Endothelial cell of umbilical vein (primary cell): ENCODE measurements around the gene MAK. TPM values are rescaled to one million over a fixed set of nuclear protein-coding genes. Genes with fewer than 3 reads are reported as not detected.

Experiments
- BruUV-seq: library from RNA; stranded (reverse); fragments of 400-500 nt; replicated peaks from 2 replicates; lab custom pipeline; 2021; lab: Mats Ljungman, UMichigan
- CTCF ChIA-PET: fragments of 300-600, 350-600 bp; sonication (Branson Sonifier 250); formaldehyde crosslinking; loops from one replicate; lab custom pipeline; 2021; ENCODE audit warnings: antibody characterized with exemption, inconsistent platforms; lab: Charles Lee
- POLR2A ChIA-PET: fragments of 300-600, 350-600 bp; sonication (Branson Sonifier 250); formaldehyde crosslinking; loops from one replicate; lab custom pipeline; 2021; ENCODE audit warnings: antibody characterized with exemption, inconsistent platforms; lab: Charles Lee
- DNase-seq: peaks from one replicate; pipeline ENCODE4 v3.0.0-alpha.2; 2011; ENCODE audit warnings: low read depth, low spot score
- FAIRE-seq: peaks from 2 replicates; lab custom pipeline; 2011; peaks lifted over from hg19 to GRCh38; lab: Jason Lieb, UNC
- H2AFZ ChIP-seq: 2 replicates; pipeline ENCODE4 v1.6.0; 2012; ENCODE audit warnings: low read depth, low read length, control low read depth, inconsistent platforms
- H3K27ac ChIP-seq: 2 replicates; pipeline ENCODE4 v1.5.1; 2011; ENCODE audit warnings: low read depth, mild to moderate bottlenecking, control low read depth, low read length, moderate library complexity; ENCODE audit not compliant: insufficient read depth
- H3K27me3 ChIP-seq, 2 experiments: 2 replicates each; pipeline versions ENCODE4 v1.6.0 to v1.6.1; 2011; ENCODE audit warnings: low read length in 2 of 2, mixed read lengths in 1 of 2; ENCODE audit not compliant: control insufficient read depth in 2 of 2, insufficient read depth in 2 of 2
- H3K36me3 ChIP-seq, 2 experiments: 2 replicates in 1 of 2; 3 replicates in 1 of 2; pipeline ENCODE4 v1.5.1; 2011; ENCODE audit warnings: low read length in 2 of 2, mild to moderate bottlenecking in 1 of 2, moderate library complexity in 1 of 2; ENCODE audit not compliant: control insufficient read depth in 2 of 2, insufficient read depth in 2 of 2; ENCODE audit errors: extremely low read depth in 1 of 2
- H3K4me1 ChIP-seq: 3 replicates; pipeline ENCODE4 v1.5.1; 2011; ENCODE audit warnings: mild to moderate bottlenecking, low read length; ENCODE audit not compliant: control insufficient read depth, insufficient read depth; ENCODE audit errors: extremely low read depth
- H3K4me2 ChIP-seq: 2 replicates; pipeline ENCODE4 v1.6.1; 2011; ENCODE audit warnings: low read length, control low read depth, mixed read lengths; ENCODE audit not compliant: insufficient read depth
- H3K4me3 ChIP-seq, 3 experiments: fragments of 200-600 bp in 1 of 3; sonication (generic), shearing (Covaris generic) in 1 of 3; replicated peaks in 1 of 3; 2 replicates each; pipeline ENCODE4 v1.5.1; 2011 to 2016; ENCODE audit warnings: control low read depth in 3 of 3, low read length in 3 of 3, mild to moderate bottlenecking in 2 of 3, inconsistent platforms in 1 of 3, low read depth in 1 of 3, moderate library complexity in 1 of 3; ENCODE audit not compliant: insufficient read depth in 1 of 3
- H3K79me2 ChIP-seq: 2 replicates; pipeline ENCODE4 v1.6.0; 2012; ENCODE audit warnings: low read length, inconsistent platforms; ENCODE audit not compliant: control insufficient read depth, insufficient read depth
- H3K9ac ChIP-seq: replicated peaks from 2 replicates; pipeline ENCODE3; 2011; ENCODE audit warnings: low read length, control low read depth; ENCODE audit not compliant: insufficient read depth; ENCODE audit errors: extremely low read depth
- H3K9me1 ChIP-seq: replicated peaks from 3 replicates; pipeline ENCODE4 v1.6.0; 2011; ENCODE audit warnings: mild to moderate bottlenecking, low read length; ENCODE audit not compliant: control insufficient read depth, insufficient read depth; ENCODE audit errors: extremely low read depth
- H3K9me3 ChIP-seq: replicated peaks from 2 replicates; pipeline ENCODE4 v1.5.1; 2012; ENCODE audit warnings: low read length, inconsistent platforms; ENCODE audit not compliant: control insufficient read depth, insufficient read depth
- H4K20me1 ChIP-seq: replicated peaks from 2 replicates; pipeline ENCODE3; 2011; ENCODE audit warnings: mild to moderate bottlenecking, low read length; ENCODE audit not compliant: control insufficient read depth, insufficient read depth; ENCODE audit errors: extremely low read depth
- EZH2 ChIP-seq: IDR thresholded peaks from 2 replicates; pipeline ENCODE4 v1.6.1; 2012; ENCODE audit warnings: borderline replicate concordance, low read depth, mild to moderate bottlenecking, moderate library complexity, low read length, inconsistent platforms; ENCODE audit not compliant: severe bottlenecking
- FOS ChIP-seq: IDR thresholded peaks from 2 replicates; pipeline ENCODE4 v1.6.1; 2011; ENCODE audit warnings: mild to moderate bottlenecking, low read length, moderate library complexity, borderline replicate concordance; ENCODE audit not compliant: insufficient read depth
- GATA2 ChIP-seq: IDR thresholded peaks from 2 replicates; pipeline ENCODE4 v1.7.0; 2011; ENCODE audit warnings: low read depth, mild to moderate bottlenecking, moderate library complexity, mixed read lengths, low read length; ENCODE audit not compliant: insufficient read length, insufficient read depth
- JUN ChIP-seq: IDR thresholded peaks from 2 replicates; pipeline ENCODE4 v1.6.1; 2011; ENCODE audit warnings: borderline replicate concordance, low read depth; ENCODE audit not compliant: insufficient read length, insufficient read depth
- MAX ChIP-seq: IDR thresholded peaks from 2 replicates; pipeline ENCODE4 v1.6.1; 2011; ENCODE audit not compliant: insufficient read depth, insufficient read length
- MYC ChIP-seq: IDR thresholded peaks from one replicate; pipeline ENCODE4 v1.6.1; 2011; ENCODE audit warnings: mild to moderate bottlenecking, low read depth, low read length
- POLR2A ChIP-seq: IDR thresholded peaks from 2 replicates; pipeline ENCODE4 v1.6.1; 2012; ENCODE audit warnings: low read depth, mild to moderate bottlenecking, control low read depth, low read length
- POLR2AphosphoS5 ChIP-seq: IDR thresholded peaks from 2 replicates; pipeline ENCODE4 v1.6.1; 2012; ENCODE audit warnings: low read depth, mild to moderate bottlenecking, control low read depth, low read length, moderate library complexity; ENCODE audit not compliant: insufficient read depth
- dilution Hi-C: fragments of 300-500 bp; cut with MboI; formaldehyde crosslinking; loops from one replicate; pipeline ENCODE4 v1.15.0; 2019; ENCODE audit warnings: low sequenced_read_pairs; ENCODE audit not compliant: extremely low pct_ligation_motif_present
- intact Hi-C: fragments of 100-400 bp; cut with micrococcal nuclease; formaldehyde crosslinking; loops from one replicate; pipeline ENCODE4 v1.10.0; 2022
- polyA plus RNA-seq, 4 experiments: library from polyadenylated mRNA; depleted of rRNA in 3 of 4; stranded (reverse) in 3 of 4; unstranded in 1 of 4; fragments of >200 nt; gene quantifications; 2 replicates each; pipeline versions ENCODE4 v1.2.1 to v1.2.3, GENCODE V29; 2011 to 2012; ENCODE audit warnings: missing spikeins in 1 of 4
- total RNA-seq: library from RNA; stranded (reverse); gene quantifications from 2 replicates; pipeline ENCODE4 v1.2.3, GENCODE V29; 2021
- TF ChIP-seq, protein P1 (sequence below), 2 donors: IDR thresholded peaks; 1 replicate in 1 of 2; 2 replicates in 1 of 2; pipeline ENCODE4 v1.5.1; 2011; ENCODE audit warnings: low read length in 2 of 2, mild to moderate bottlenecking in 2 of 2, moderate library complexity in 2 of 2, control low read depth in 1 of 2, inconsistent platforms in 1 of 2, low read depth in 1 of 2; ENCODE audit not compliant: insufficient read depth in 1 of 2; ENCODE audit errors: extremely low read depth in 1 of 2

MAK gene
- total and polyA plus RNA-seq, 2 donors (not counting 3 experiments of a cell fraction or from before 2014, with no cell fraction given), result not detected

DNA sequence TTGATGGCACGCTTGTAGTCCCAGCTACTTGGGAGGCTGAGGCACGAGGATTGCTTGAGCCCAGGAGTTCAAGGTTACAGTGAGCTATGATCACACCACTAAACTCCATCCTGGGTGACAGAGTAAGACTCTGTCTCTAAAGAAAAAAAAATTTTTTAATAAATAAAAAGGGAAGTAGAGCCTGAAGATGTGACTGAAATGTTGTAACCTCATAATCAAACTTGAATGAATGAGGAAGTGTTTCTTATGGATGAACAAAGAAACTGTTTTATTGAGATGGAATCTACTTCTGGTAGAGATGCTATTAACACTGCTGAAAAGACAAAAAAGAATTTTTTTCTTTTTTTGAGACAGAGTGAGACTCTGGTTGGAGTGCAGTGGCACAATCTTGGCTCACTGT, 6.7 kb downstream of the MAK start:
- Histone ChIP-seq H3K9ac (no peak overlapping the region), H3K27ac (no peak overlapping the region), H3K9me3 (no peaks in the 10 kb centered on the region), H3K27me3 (peaks cover 10 to 13% of the 10 kb centered on the region in 2 experiments), H3K4me3 (no peak overlapping the region), H3K36me3 (no peaks in the 10 kb centered on the region), H4K20me1 (no peaks in the 10 kb centered on the region), H3K9me1 (no peaks in the 10 kb centered on the region), H3K4me2 (no peak overlapping the region), H3K4me1 (no peaks in the 10 kb centered on the region), H2AFZ (no peak overlapping the region), H3K79me2 (no peaks in the 10 kb centered on the region)
- no TSS peak for BruUV-seq
- dilution Hi-C loops, result no loop called here
- CTCF ChIA-PET, result no interaction called here
- POLR2A ChIA-PET, result no interaction called here
- no peak for DNase-seq
- no peak for TF ChIP-seq EZH2
- TF ChIP-seq POLR2AphosphoS5, result no peak
- TF ChIP-seq MYC, result no peak
- TF ChIP-seq GATA2, result no peak
- no peak for TF ChIP-seq JUN
- no peak for TF ChIP-seq POLR2A
- TF ChIP-seq, protein P1, sequence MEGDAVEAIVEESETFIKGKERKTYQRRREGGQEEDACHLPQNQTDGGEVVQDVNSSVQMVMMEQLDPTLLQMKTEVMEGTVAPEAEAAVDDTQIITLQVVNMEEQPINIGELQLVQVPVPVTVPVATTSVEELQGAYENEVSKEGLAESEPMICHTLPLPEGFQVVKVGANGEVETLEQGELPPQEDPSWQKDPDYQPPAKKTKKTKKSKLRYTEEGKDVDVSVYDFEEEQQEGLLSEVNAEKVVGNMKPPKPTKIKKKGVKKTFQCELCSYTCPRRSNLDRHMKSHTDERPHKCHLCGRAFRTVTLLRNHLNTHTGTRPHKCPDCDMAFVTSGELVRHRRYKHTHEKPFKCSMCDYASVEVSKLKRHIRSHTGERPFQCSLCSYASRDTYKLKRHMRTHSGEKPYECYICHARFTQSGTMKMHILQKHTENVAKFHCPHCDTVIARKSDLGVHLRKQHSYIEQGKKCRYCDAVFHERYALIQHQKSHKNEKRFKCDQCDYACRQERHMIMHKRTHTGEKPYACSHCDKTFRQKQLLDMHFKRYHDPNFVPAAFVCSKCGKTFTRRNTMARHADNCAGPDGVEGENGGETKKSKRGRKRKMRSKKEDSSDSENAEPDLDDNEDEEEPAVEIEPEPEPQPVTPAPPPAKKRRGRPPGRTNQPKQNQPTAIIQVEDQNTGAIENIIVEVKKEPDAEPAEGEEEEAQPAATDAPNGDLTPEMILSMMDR (IDR thresholded peaks at IDR 0.05; ENCODE audit: extremely low read depth in 1 of 2, insufficient read depth in 1 of 2, low read depth in 1 of 2, low read length in 2 of 2), result no peak
- no peak for TF ChIP-seq MAX
- no peak for TF ChIP-seq FOS
- intact Hi-C loops, result no loop called here
- no peak for FAIRE-seq
